Naive thymus-derived CD4-positive, alpha-beta T cell (primary cell): ENCODE measurements around the gene NOTCH3. TPM values are rescaled to one million over a fixed set of nuclear protein-coding genes. Genes with fewer than 3 reads are reported as not detected.
A peak's percentile ranks its signal among the peaks of the same experiment; 100 is the strongest.

Experiments
- ATAC-seq: fragments of 150-1000 bp; cut with Tn5 transposase; 2 replicates; pipeline ENCODE4 v1.10.0; 2021; ENCODE audit warnings: mild to moderate bottlenecking, moderate library complexity
- CTCF ChIA-PET: fragments of 350-600 bp; sonication (Branson Sonifier 250); formaldehyde crosslinking; loops from one replicate; lab custom pipeline; 2021; ENCODE audit warnings: antibody characterized with exemption; lab: Charles Lee
- POLR2A ChIA-PET: fragments of 350-600 bp; sonication (Branson Sonifier 250); formaldehyde crosslinking; loops from one replicate; lab custom pipeline; 2021; ENCODE audit warnings: antibody characterized with exemption, inconsistent platforms; lab: Charles Lee
- DNase-seq, 9 donors: peaks; one replicate each; pipeline versions ENCODE4 v3.0.0 to v3.0.0-alpha.2; 2020 to 2022; ENCODE audit warnings: mixed read lengths in 1 of 9
- H3K27ac ChIP-seq: one replicate; pipeline ENCODE4 v1.7.0; 2013; ENCODE audit warnings: mild to moderate bottlenecking, low read depth, low read length, moderate library complexity
- H3K27me3 ChIP-seq, 2 donors: one replicate each; pipeline ENCODE4 v1.7.0; 2013; ENCODE audit warnings: low read length in 2 of 2, mild to moderate bottlenecking in 2 of 2, moderate library complexity in 2 of 2; ENCODE audit not compliant: control insufficient read depth in 2 of 2, insufficient read depth in 2 of 2
- H3K36me3 ChIP-seq, 3 experiments: 1 replicate in 2 of 3; 2 replicates in 1 of 3; pipeline ENCODE4 v1.7.0; 2013; ENCODE audit warnings: low read length in 3 of 3, mild to moderate bottlenecking in 3 of 3, moderate library complexity in 1 of 3; ENCODE audit not compliant: insufficient read depth in 3 of 3, control insufficient read depth in 2 of 3
- H3K4me1 ChIP-seq, 2 donors: one replicate each; pipeline ENCODE4 v1.7.0; 2013; ENCODE audit warnings: low read length in 2 of 2, mild to moderate bottlenecking in 2 of 2, moderate library complexity in 1 of 2; ENCODE audit not compliant: control insufficient read depth in 2 of 2, insufficient read depth in 2 of 2
- H3K4me3 ChIP-seq: 2 replicates; pipeline ENCODE4 v1.7.0; 2013; ENCODE audit warnings: mild to moderate bottlenecking, low read length
- H3K9me3 ChIP-seq, 3 experiments: 1 replicate in 2 of 3; 2 replicates in 1 of 3; pipeline ENCODE4 v1.7.0; 2013; ENCODE audit warnings: low read length in 3 of 3; ENCODE audit not compliant: control insufficient read depth in 2 of 3
- H3K27ac Mint-ChIP-seq, 9 donors: one replicate each; pipeline ENCODE4 v1.8.0; 2020 to 2022; ENCODE audit warnings: mixed read lengths in 9 of 9, mild to moderate bottlenecking in 8 of 9, moderate library complexity in 5 of 9, inconsistent platforms in 2 of 9
- H3K27me3 Mint-ChIP-seq, 5 donors: one replicate each; pipeline ENCODE4 v1.8.0; 2021 to 2022; ENCODE audit warnings: mixed read lengths in 5 of 5, mild to moderate bottlenecking in 1 of 5
- H3K36me3 Mint-ChIP-seq, 5 donors: one replicate each; pipeline ENCODE4 v1.8.0; 2020 to 2022; ENCODE audit warnings: mixed read lengths in 5 of 5, mild to moderate bottlenecking in 3 of 5, inconsistent platforms in 1 of 5
- H3K4me1 Mint-ChIP-seq, 7 donors: one replicate each; pipeline ENCODE4 v1.8.0; 2020 to 2022; ENCODE audit warnings: mixed read lengths in 7 of 7, mild to moderate bottlenecking in 3 of 7, inconsistent platforms in 1 of 7
- H3K4me3 Mint-ChIP-seq, 10 donors: one replicate each; pipeline ENCODE4 v1.8.0; 2020 to 2022; ENCODE audit warnings: mild to moderate bottlenecking in 10 of 10, mixed read lengths in 10 of 10, moderate library complexity in 6 of 10, inconsistent platforms in 2 of 10
- H3K9me3 Mint-ChIP-seq, 11 donors: one replicate each; pipeline ENCODE4 v1.8.0; 2020 to 2022; ENCODE audit warnings: mixed read lengths in 11 of 11, mild to moderate bottlenecking in 4 of 11, inconsistent platforms in 1 of 11, moderate library complexity in 1 of 11
- intact Hi-C, 2 donors: fragments of 100-400 bp; cut with micrococcal nuclease; formaldehyde crosslinking; loops; one replicate each; pipeline ENCODE4 v1.15.1; 2023
- polyA plus RNA-seq, 2 donors: library from polyadenylated mRNA; unstranded; fragments of 300-500 nt; fragmentation: Illumina TruSeq; gene quantifications; one replicate each; pipeline ENCODE4 v1.2.3, GENCODE V29; 2021
- total RNA-seq, 6 experiments: library from RNA in 5 of 6; stranded (reverse) in 5 of 6; gene quantifications; 1 replicate in 5 of 6; 2 replicates in 1 of 6; pipeline ENCODE4 v1.2.3 and lab custom pipeline; 2021 to 2026

NOTCH3 gene
- total RNA-seq, result under 1 TPM in 4 of 5 experiments, not detected in 1; 0.19 to 0.80 (median 0.30) TPM
- polyA plus RNA-seq, result not detected
- total RNA-seq (lab: John Stamatoyannopoulos, UW), result not detected

- intact Hi-C loops, result no loop called here
- H3K27me3 Mint-ChIP-seq, result peaks cover 49 to 63% (median 53%) of the 10 kb centered on the region in 5 donors
- ChIA-PET CTCF (no interaction called here), POLR2A (no interaction called here)
- peaks cover 0 to 6% (median 3%) of the 10 kb centered on the region in 5 donors for H3K36me3 Mint-ChIP-seq
- H3K4me1 Mint-ChIP-seq, result peaks cover 4 to 33% (median 23%) of the 10 kb centered on the region in 7 donors
- Histone ChIP-seq H3K27ac (no peak within 1 kb of the TSS), H3K4me1 (no peaks in the 10 kb centered on the region), H3K4me3 (no peak within 1 kb of the TSS), H3K36me3 (no peaks in the 10 kb centered on the region), H3K27me3 (peaks cover 2 to 15% of the 10 kb centered on the region in 2 donors), H3K9me3 (no peaks in the 10 kb centered on the region)
- ATAC-seq, result no peak
- peak within 1 kb of the TSS in 9 of 10 donors; percentile 52 to 81 (median 72) for H3K4me3 Mint-ChIP-seq
- peak within 1 kb of the TSS in 1 of 9 donors; percentile 51 for H3K27ac Mint-ChIP-seq
- peaks cover 0 to 6% (median 0%) of the 10 kb centered on the region in 11 donors for H3K9me3 Mint-ChIP-seq
- DNase-seq, result no peak
Observed at GRCh38 chr19:15200553-15201364, at the start of gene NOTCH3. TSS of gene NOTCH3 (minus strand) at chr19:15200995. CDS start at chr19:15200905, 90 bp downstream.

- Histone ChIP-seq H3K36me3 (peaks cover 24 to 98% (median 44%) of the 10 kb centered on the region in 3 experiments), H3K9me3 (no peaks in the 10 kb centered on the region), H3K4me3 (no peak overlapping the region), H3K27me3 (no peaks in the 10 kb centered on the region), H3K27ac (no peak overlapping the region), H3K4me1 (no peaks in the 10 kb centered on the region)
- ATAC-seq, result no peak
- Mint-ChIP-seq H3K4me3 (no peak overlapping the region), H3K36me3 (peaks cover 0 to 55% (median 8%) of the 10 kb centered on the region in 5 donors), H3K9me3 (peaks cover 0 to 2% (median 0%) of the 10 kb centered on the region in 11 donors), H3K4me1 (peaks cover 0 to 11% (median 3%) of the 10 kb centered on the region in 7 donors), H3K27ac (no peak overlapping the region), H3K27me3 (no peaks in the 10 kb centered on the region)
- ChIA-PET POLR2A (no interaction called here), CTCF (interaction anchor here (0.6 kb wide), 1 partner anchor 315 kb away, joined by 4 read pairs; no protein-coding TSS in a partner anchor)
- intact Hi-C loops, result no loop called here
- no peak for DNase-seq
Observed at GRCh38 chr19:15250640-15250993, 49.8 kb upstream of the NOTCH3 start.

- H3K4me3 ChIP-seq, result no peak overlapping the region
- CTCF ChIA-PET, result interaction anchor here (0.6 kb wide), 1 partner anchor 314 kb away, joined by 4 read pairs; no protein-coding TSS in a partner anchor
- intact Hi-C loops, result no loop called here
- H3K9me3 ChIP-seq, result no peaks in the 10 kb centered on the region
- no peak overlapping the region for H3K4me3 Mint-ChIP-seq
- H3K27me3 ChIP-seq, result no peaks in the 10 kb centered on the region
- POLR2A ChIA-PET, result no interaction called here
- ATAC-seq (no peak), DNase-seq (no peak)
- H3K36me3 Mint-ChIP-seq, result peaks cover 0 to 51% (median 6%) of the 10 kb centered on the region in 5 donors
- no peaks in the 10 kb centered on the region for H3K4me1 ChIP-seq
- peaks cover 19 to 98% (median 39%) of the 10 kb centered on the region in 3 experiments for H3K36me3 ChIP-seq
- H3K9me3 Mint-ChIP-seq, result peaks cover 0 to 2% (median 0%) of the 10 kb centered on the region in 11 donors
- peaks cover 0 to 11% (median 3%) of the 10 kb centered on the region in 7 donors for H3K4me1 Mint-ChIP-seq
- H3K27me3 Mint-ChIP-seq, result no peaks in the 10 kb centered on the region
- no peak overlapping the region for H3K27ac ChIP-seq
- no peak overlapping the region for H3K27ac Mint-ChIP-seq
Observed at GRCh38 chr19:15249972-15250639, 49.3 kb upstream of the NOTCH3 start.

GRCh38 chr19:15249528-15249874 is 48.7 kb upstream of the NOTCH3 start:
- intact Hi-C loops, result no loop called here
- POLR2A ChIA-PET, result no interaction called here
- Histone ChIP-seq H3K27me3 (no peaks in the 10 kb centered on the region), H3K36me3 (peaks cover 13 to 98% (median 33%) of the 10 kb centered on the region in 3 experiments), H3K9me3 (no peaks in the 10 kb centered on the region), H3K4me3 (no peak overlapping the region), H3K27ac (no peak overlapping the region), H3K4me1 (no peaks in the 10 kb centered on the region)
- no peak for DNase-seq
- no peak overlapping the region for H3K4me3 Mint-ChIP-seq
- H3K27me3 Mint-ChIP-seq, result no peaks in the 10 kb centered on the region
- peaks cover 0 to 13% (median 3%) of the 10 kb centered on the region in 7 donors for H3K4me1 Mint-ChIP-seq
- peaks cover 0 to 2% (median 0%) of the 10 kb centered on the region in 11 donors for H3K9me3 Mint-ChIP-seq
- CTCF ChIA-PET, result no interaction called here
- ATAC-seq, result no peak
- peaks cover 0 to 52% (median 6%) of the 10 kb centered on the region in 5 donors for H3K36me3 Mint-ChIP-seq
- H3K27ac Mint-ChIP-seq, result peak overlapping the region in 1 of 9 donors; percentile 38

- ATAC-seq (no peak), DNase-seq (no peak)
- H3K36me3 Mint-ChIP-seq, result peaks cover 0 to 48% (median 6%) of the 10 kb centered on the region in 5 donors
- CTCF ChIA-PET, result no interaction called here
- H3K4me1 Mint-ChIP-seq, result peaks cover 0 to 14% (median 3%) of the 10 kb centered on the region in 7 donors
- intact Hi-C loops, result no loop called here
- Histone ChIP-seq H3K27ac (no peak overlapping the region), H3K27me3 (no peaks in the 10 kb centered on the region), H3K4me3 (no peak overlapping the region), H3K36me3 (peaks cover 7 to 98% (median 29%) of the 10 kb centered on the region in 3 experiments), H3K4me1 (no peaks in the 10 kb centered on the region), H3K9me3 (no peaks in the 10 kb centered on the region)
- H3K9me3 Mint-ChIP-seq, result peaks cover 0 to 2% (median 0%) of the 10 kb centered on the region in 11 donors
- H3K4me3 Mint-ChIP-seq, result no peak overlapping the region
- no peak overlapping the region for H3K27ac Mint-ChIP-seq
- H3K27me3 Mint-ChIP-seq, result no peaks in the 10 kb centered on the region
- POLR2A ChIA-PET, result no interaction called here
Observed at GRCh38 chr19:15248648-15249527, 48.1 kb upstream of the NOTCH3 start.

GRCh38 chr19:15248106-15248505 is 47.3 kb upstream of the NOTCH3 start:
- DNase-seq, result no peak
- ATAC-seq, result no peak
- Mint-ChIP-seq H3K9me3 (peaks cover 0 to 2% (median 0%) of the 10 kb centered on the region in 11 donors), H3K27me3 (no peaks in the 10 kb centered on the region), H3K4me3 (no peak overlapping the region), H3K27ac (peak overlapping the region in 1 of 9 donors; percentile 62), H3K36me3 (peaks cover 0 to 45% (median 6%) of the 10 kb centered on the region in 5 donors), H3K4me1 (peaks cover 0 to 14% (median 3%) of the 10 kb centered on the region in 7 donors)
- no peaks in the 10 kb centered on the region for H3K27me3 ChIP-seq
- ChIA-PET POLR2A (no interaction called here), CTCF (no interaction called here)
- H3K4me3 ChIP-seq, result no peak overlapping the region
- no peaks in the 10 kb centered on the region for H3K9me3 ChIP-seq
- intact Hi-C loops, result no loop called here
- peaks cover 3 to 98% (median 26%) of the 10 kb centered on the region in 3 experiments for H3K36me3 ChIP-seq
- no peaks in the 10 kb centered on the region for H3K4me1 ChIP-seq
- no peak overlapping the region for H3K27ac ChIP-seq
